Mesothelial cell of epicardium (in vitro differentiated cells): Measurements from ENCODE around the gene SACS. TPM values are rescaled to one million over a fixed set of nuclear protein-coding genes. Genes with fewer than 3 reads are reported as not detected.
A peak's percentile ranks its signal among the peaks of the same experiment; 100 is the strongest.
"Not testable (repeated sequence)": the region's sequence is repeated elsewhere in the genome, so short reads cannot be mapped to it uniquely, and the experiment has no call there.

Source experiments
- DNase-seq, 2 experiments: peaks; one replicate each; pipeline ENCODE4 v3.0.0; 2021; ENCODE audit warnings: low spot score in 2 of 2; ENCODE audit not compliant: unreplicated experiment in 2 of 2
- H3K27ac Mint-ChIP-seq: 2 replicates; pipeline ENCODE4 v1.8.0; 2021; ENCODE audit warnings: mixed read lengths
- H3K27me3 Mint-ChIP-seq: 2 replicates; pipeline ENCODE4 v1.8.0; 2021; ENCODE audit warnings: low read depth, mixed read lengths
- H3K36me3 Mint-ChIP-seq: 2 replicates; pipeline ENCODE4 v1.8.0; 2021; ENCODE audit warnings: mixed read lengths
- H3K4me1 Mint-ChIP-seq: 2 replicates; pipeline ENCODE4 v1.8.0; 2021; ENCODE audit warnings: mixed read lengths
- H3K4me3 Mint-ChIP-seq: 2 replicates; pipeline ENCODE4 v1.8.0; 2021; ENCODE audit warnings: mild to moderate bottlenecking, moderate library complexity, mixed read lengths
- H3K9me3 Mint-ChIP-seq: 2 replicates; pipeline ENCODE4 v1.8.0; 2021; ENCODE audit warnings: mixed read lengths
- CTCF ChIP-seq: fragments of 200-600 bp; sonication (generic); IDR thresholded peaks from one replicate; pipeline ENCODE4 v1.5.0; 2021; ENCODE audit warnings: antibody characterized with exemption; ENCODE audit not compliant: unreplicated experiment
- total RNA-seq: library from RNA; stranded (reverse); gene quantifications from 3 replicates; pipeline ENCODE4 v1.2.1, GENCODE V29; 2021

SACS gene
- total RNA-seq, 1 donor from 2014 or later, result 18.7 TPM

DNA sequence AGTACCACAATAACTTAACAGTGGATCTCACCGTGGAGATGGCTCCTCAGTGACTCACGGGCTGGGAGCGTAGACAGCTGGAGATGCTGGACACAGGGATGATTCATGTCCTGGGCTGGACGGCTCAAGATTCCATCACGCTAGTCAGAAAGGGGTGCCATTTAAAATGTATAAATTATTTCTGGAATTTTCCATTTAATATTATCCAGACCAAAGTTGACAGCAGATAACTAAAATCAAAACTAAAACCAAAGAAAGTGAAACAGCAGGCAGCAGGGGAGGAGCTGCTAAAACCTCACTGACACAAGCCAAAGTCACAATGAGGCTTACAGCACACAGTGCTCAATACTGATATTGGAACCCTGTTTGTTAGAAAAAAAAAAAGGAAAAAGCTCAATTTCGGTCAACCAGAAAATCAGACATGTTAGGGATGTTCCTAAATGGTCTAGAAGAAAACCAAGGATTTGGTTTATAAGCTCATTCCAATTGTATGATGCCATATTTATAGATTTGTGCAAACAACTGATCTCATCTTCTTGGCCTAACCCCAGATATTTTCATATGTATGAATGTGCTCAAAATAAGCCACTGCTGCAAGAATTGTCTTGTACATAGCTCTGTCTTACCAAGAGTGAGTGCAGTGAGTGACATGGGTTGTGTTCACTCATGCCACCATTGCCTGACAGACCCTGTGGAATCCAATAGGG lies 111.8 kb downstream of the SACS start:
- H3K9me3 Mint-ChIP-seq, result peaks cover 5% of the 10 kb centered on the region
- H3K27me3 Mint-ChIP-seq, result no peaks in the 10 kb centered on the region
- peak overlapping the region; percentile 43 for H3K4me3 Mint-ChIP-seq

GRCh38 chr13:23320926-23321534 lies 112.5 kb downstream of the SACS start:
- Mint-ChIP-seq H3K36me3 (peaks cover 5% of the 10 kb centered on the region), H3K4me3 (peak overlapping the region; percentile 43), H3K27ac (peak overlapping the region; percentile 87), H3K9me3 (peaks cover 5% of the 10 kb centered on the region), H3K4me1 (peaks cover 41% of the 10 kb centered on the region), H3K27me3 (no peaks in the 10 kb centered on the region)
- DNase-seq, result no peak
- TF ChIP-seq CTCF, result no peak

More for the DNA sequence above, 111.8 kb downstream of the SACS start:
- Mint-ChIP-seq H3K4me1 (peaks cover 41% of the 10 kb centered on the region), H3K27ac (peak overlapping the region; percentile 87), H3K36me3 (peaks cover 5% of the 10 kb centered on the region)
- no peak for DNase-seq
- no peak for TF ChIP-seq CTCF

DNA sequence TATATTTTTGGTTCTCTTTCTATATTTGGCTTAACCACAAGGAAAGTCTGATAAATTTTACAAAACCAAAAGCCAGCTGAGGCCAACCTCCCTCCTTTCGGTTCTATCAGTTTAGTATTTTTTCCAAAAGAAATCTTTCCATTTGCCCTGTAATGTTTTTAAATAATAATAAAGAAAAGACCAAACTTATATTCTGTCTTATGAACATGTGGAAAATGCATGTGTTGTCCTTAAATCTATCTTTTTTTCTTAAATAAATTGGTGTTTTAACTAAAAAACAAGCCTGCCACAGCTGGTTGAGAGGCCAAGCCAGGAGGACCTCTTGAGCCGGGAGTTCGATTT lies 113.6 kb downstream of the SACS start:
- DNase-seq, result no peak
- H3K36me3 Mint-ChIP-seq, result peaks cover 5% of the 10 kb centered on the region
- H3K4me1 Mint-ChIP-seq, result peaks cover 41% of the 10 kb centered on the region
- no peak overlapping the region for H3K4me3 Mint-ChIP-seq
- H3K27ac Mint-ChIP-seq, result no peak overlapping the region
- no peak for TF ChIP-seq CTCF
- no peaks in the 10 kb centered on the region for H3K27me3 Mint-ChIP-seq
- peaks cover 5% of the 10 kb centered on the region for H3K9me3 Mint-ChIP-seq

- Mint-ChIP-seq H3K9me3 (peaks cover 21% of the 10 kb centered on the region), H3K4me1 (peaks cover 11% of the 10 kb centered on the region), H3K36me3 (peaks cover 21% of the 10 kb centered on the region)
- not testable (repeated sequence) for DNase-seq, H3K4me3 Mint-ChIP-seq, H3K27ac Mint-ChIP-seq, H3K27me3 Mint-ChIP-seq
Measured at GRCh38 chr13:23314837-23315236, 118.7 kb downstream of the SACS start.

- Mint-ChIP-seq H3K9me3 (peaks cover 3% of the 10 kb centered on the region), H3K4me1 (peaks cover 24% of the 10 kb centered on the region), H3K27ac (no peak overlapping the region), H3K36me3 (peaks cover 15% of the 10 kb centered on the region), H3K4me3 (no peak overlapping the region), H3K27me3 (no peaks in the 10 kb centered on the region)
- no peak for DNase-seq
- no peak for TF ChIP-seq CTCF
Measured at GRCh38 chr13:23292586-23292985, 140.9 kb downstream of the SACS start.

DNA sequence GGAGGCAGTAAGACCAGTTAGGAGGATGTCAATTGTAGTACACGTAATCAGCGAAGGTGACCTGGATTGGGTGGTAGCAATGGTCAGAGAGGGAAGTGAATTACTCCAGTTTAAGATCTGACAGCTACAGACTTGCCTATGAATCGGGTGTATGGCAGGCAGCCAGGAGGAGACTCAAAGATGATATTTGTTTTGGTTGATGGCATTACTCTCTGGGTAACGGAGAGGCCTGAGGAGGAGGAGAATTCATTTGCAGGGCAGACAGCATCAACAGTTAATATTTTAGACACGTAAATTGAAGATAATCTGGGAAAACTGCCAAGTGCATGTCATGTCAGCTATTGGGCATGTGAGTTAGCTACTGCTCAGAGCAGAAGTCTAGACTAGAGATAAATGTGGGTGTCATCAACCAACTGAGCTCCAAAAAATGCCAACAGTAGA lies 143.6 kb downstream of the SACS start:
- H3K27ac Mint-ChIP-seq, result peak overlapping the region; percentile 76
- peaks cover 24% of the 10 kb centered on the region for H3K4me1 Mint-ChIP-seq
- no peaks in the 10 kb centered on the region for H3K9me3 Mint-ChIP-seq
- peak; percentile 30 to 66 for DNase-seq
- TF ChIP-seq CTCF, result no peak
- H3K36me3 Mint-ChIP-seq, result peaks cover 9% of the 10 kb centered on the region
- H3K4me3 Mint-ChIP-seq, result no peak overlapping the region
- no peaks in the 10 kb centered on the region for H3K27me3 Mint-ChIP-seq
